Gastrocnemius medialis (tissue), 4 donors: ENCODE data around the gene WLS.

ENCODE experiments used
- CTCF ChIP-seq, 5 experiments: fragments of 450-650 bp in 3 of 5; fragments of 200-600 bp in 2 of 5; sonication (generic) in 2 of 5; IDR thresholded peaks in 4 of 5; conservative IDR thresholded peaks in 1 of 5; 1 replicate in 4 of 5; 2 replicates in 1 of 5; pipeline ENCODE4 v1.5.1; 2016 to 2019; ENCODE audit warnings: antibody characterized with exemption in 5 of 5, mild to moderate bottlenecking in 3 of 5, moderate library complexity in 3 of 5
- POLR2A ChIP-seq, 2 donors: fragments of 450-650 bp; IDR thresholded peaks; one replicate each; pipeline ENCODE4 v1.6.1; 2017; ENCODE audit warnings: antibody characterized with exemption in 2 of 2, mild to moderate bottlenecking in 2 of 2, moderate library complexity in 2 of 2

DNA sequence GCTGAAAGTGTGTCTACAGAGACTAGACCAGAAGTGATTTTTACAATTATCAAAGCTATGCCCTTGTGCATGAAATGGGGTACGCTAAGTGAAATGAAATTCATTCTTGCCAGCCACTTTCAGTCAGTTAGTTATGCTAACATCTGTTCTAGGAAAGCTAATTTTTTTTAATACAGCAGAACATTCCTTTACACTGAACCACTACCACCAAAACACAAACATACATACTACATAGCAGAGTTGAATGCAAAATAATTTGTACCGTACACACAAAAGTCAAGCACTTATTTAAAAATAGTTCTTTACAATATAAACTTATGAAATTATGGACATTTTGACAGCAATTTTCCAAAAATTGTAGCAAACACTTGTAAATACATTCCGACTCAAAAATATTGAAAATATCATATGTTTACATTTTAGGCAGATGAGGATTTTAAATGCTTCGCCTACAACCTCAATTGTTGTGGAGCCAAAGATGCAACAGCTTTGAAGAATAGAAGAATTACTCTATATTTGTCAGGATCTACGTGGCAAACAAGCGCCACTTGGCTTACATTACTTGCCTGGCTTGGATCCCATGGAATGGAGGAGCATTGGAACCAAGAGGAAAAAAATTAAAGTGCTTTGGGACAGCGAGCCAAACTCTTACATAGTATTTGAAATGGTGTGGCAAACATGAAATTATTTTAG is 30.6 kb downstream of the WLS start:
- TF ChIP-seq POLR2A (IDR thresholded peaks at IDR 0.05) (no peak), CTCF (IDR thresholded peaks at IDR 0.05 in 4 of 5, conservative IDR thresholded peaks at IDR 0.05 in 1 of 5) (no peak)
